NCI-H2227 treated with DMSO at 0.1 percent for 48 hours (cell line): ENCODE data around the gene TMEM117.
"Not testable (repeated sequence)": the region's sequence is repeated elsewhere in the genome, so short reads cannot be mapped to it uniquely, and the experiment has no call there.

Experiments used
- DNase-seq: peaks from one replicate; lab custom pipeline; 2025; lab: John Stamatoyannopoulos, UW

The TMEM117 gene

DNA sequence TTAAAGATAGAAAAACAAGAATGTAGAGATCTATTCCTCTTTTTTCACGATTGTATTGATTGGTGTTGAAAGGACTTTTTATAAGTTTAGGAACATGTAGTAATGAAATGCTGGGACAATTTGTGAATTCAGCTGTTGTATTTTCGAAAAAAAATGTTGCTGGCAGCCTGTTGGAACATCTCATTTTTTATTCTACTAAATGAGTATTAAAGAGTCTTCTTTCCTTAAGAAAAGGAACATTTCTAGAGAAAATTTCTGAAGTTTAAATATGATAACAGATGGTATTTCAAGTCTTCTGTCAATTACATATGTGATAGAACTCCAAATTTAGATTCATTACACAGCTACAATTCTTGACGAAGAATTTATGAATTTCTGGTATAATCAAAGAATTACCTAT lies 189.6 kb downstream of the TMEM117 start:
- no peak for DNase-seq

DNA sequence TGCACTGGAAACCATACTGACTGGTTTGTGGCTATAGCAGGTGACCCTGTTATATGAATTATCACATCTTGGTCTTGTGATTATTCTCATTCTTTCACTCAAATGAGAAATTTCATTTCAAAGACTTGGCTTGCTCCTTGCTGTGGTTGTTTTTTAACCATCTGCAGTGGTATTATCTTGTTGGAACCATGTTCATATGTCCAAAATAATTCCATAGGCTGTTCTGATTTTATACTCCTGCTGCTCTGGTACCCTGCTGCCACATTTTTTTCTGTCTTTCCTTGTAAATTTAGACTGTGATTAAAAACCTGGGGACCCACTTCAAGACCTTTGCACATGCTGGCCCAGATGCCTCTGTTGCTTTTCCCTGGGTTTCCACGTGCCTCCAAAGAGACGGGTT lies 190.2 kb downstream of the TMEM117 start:
- DNase-seq, result no peak

- not testable (repeated sequence) for DNase-seq
Observed at GRCh38 chr12:44026926-44027325, 191.0 kb downstream of the TMEM117 start.

DNA sequence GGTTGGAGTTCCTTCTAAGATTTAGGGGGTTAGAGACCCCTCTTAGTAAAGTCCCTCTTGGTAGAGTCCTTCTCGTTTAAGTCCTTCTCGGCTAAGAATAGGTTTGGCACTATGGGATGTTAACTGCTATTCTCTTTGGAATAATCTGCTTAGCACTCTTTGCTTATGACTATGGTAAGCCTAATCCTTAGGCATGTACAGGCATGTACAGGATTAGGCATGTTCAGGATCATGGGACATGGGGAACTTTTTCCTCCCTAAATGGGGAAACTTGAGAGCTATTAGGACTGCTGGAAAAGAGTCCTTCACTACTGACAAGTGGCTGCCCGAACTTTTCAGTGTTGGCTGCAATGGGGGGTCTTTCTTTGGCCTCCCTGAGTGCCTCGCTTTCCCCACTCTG lies 193.3 kb downstream of the TMEM117 start:
- DNase-seq, result no peak

- no peak for DNase-seq
Observed at GRCh38 chr12:44031472-44032185, 195.7 kb downstream of the TMEM117 start.

DNA sequence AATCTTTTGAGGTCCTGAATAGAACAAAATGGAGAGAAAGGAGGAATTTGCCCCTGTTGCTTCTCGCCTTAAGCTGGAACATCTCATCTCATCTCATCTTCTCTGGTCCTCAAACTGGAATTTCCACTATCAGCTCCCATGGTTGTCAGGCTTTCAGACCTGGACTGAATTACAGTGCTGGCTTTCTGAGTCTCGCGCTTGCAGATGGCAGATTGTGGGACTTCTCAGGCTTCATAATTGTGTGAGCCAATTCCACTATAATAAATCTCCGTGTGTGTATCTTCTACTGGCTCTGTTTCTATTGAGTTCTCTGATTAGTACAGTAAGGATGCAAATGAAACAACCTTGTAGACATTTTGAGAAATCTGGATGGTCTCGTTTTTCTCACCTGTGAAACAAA lies 199.0 kb downstream of the TMEM117 start:
- no peak for DNase-seq

DNA sequence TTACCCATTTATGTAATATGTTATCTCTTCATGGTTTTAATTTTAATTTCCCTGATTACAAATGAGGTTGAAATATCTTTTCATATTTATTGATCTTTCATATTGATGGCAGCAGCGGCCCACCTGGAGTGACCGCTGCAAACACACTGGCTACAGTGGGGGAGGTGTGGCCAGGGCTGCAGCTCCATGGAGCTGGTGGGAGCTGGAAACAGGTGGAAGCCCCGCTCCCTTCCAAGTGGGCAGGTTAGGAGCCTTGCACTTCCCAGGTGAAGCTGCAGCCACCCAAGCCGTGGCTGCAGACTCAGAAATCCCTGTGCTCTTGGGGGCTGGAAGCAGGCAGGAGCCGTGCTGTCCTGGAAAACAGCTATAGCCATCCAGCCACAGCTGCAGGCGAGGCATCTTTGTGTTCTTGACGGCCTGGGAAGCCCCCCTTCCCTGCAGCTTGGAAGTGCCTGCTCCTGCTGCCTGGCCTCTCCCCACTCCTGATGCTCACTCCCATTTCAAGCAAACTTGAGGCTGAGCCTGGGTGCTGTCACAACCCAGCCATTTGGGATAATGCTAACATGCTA lies 201.1 kb downstream of the TMEM117 start:
- DNase-seq, result no peak

- no peak for DNase-seq
Observed at GRCh38 chr12:44038411-44038810, 202.5 kb downstream of the TMEM117 start.

DNA sequence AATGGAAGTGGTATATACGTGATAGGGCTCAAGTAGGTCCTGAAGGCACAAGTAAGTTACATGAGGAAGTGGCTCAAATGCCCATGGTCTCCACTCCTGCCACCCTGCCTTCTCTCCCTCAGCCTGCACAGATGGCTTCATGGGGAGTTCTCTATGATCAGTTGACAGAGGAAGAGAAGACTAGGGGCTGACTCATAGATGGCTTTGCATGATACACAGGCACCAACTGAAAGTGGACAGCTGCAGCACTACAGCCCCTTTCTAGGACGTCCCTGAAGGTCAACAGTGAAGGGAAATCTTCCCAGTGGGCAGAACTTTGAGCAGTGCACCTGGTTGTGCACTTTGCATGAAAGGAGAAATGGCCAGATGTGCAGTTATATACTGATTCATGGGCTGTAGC lies 208.6 kb downstream of the TMEM117 start:
- not testable (repeated sequence) for DNase-seq

DNA sequence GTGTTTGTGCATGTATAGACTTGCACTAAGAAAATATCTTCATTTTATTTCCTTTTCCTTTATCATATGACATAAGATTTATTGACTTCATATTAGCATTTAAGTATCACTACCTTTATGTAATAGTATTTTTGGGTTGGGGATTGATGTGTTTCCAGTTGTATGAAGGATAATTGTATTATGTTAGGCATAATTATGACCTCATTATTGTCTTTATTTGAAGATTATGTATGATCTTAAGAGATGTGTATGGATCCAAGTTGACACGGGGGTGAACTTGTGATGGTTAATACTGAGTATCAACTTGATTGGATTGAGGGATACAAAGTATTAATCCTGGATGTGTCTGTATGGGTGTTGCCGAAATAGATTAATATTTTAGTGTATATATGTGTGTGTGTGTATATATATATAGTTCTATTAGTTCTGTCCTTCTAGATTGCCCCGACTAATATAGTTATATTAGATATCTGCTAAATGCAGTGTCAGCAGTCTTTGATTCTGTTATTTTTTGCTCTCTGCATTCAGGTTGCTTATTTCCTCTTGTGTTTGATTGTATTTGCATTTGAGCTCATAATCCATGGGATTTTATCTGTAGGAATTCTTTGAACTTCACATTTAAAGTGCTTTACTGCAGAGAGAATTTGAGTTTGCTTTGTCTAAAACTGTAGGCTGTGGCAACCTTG lies 211.0 kb downstream of the TMEM117 start:
- DNase-seq, result no peak

- DNase-seq, result no peak
Observed at GRCh38 chr12:44052554-44052953, 216.7 kb downstream of the TMEM117 start.

GRCh38 chr12:44053549-44054127 lies 217.8 kb downstream of the TMEM117 start:
- no peak for DNase-seq

DNA sequence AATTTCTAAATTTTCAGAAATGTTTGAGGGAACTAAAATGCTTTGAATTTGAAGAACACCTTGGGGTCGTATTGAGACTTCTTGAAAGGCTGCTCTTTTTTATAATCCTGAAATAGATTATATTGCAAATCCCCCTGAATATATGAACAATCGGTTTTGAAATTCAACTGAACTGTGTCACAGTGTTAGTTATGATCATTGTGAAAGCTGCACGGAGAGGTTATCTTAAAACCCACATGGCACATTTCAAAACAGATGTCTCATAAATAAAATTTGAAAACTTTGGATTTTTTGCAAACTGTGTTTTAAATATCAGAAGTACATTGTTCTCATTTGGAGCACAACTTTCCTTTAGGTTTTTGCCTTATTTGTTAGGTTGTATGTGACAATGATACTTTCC lies 218.4 kb downstream of the TMEM117 start:
- no peak for DNase-seq

DNA sequence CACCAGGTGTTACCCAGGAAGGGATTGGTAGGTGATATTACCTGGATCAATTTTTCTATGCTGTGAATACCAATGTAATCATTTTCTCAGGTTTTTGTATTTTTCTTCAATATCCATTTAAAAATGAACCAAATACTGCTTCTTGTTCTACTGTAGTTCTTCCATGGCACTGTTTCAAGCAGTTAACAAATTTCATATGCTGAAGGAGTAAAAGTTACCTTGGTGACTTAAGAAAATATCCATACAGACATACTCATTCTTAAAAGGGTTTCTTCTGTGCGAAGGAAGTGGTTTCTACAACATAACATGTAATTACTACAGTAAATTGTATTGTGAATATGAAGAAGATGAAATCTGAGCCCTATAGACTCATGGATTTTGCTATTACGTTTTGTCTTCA lies 222.5 kb downstream of the TMEM117 start:
- no peak for DNase-seq

GRCh38 chr12:44059476-44059875 lies 223.6 kb downstream of the TMEM117 start:
- no peak for DNase-seq

DNA sequence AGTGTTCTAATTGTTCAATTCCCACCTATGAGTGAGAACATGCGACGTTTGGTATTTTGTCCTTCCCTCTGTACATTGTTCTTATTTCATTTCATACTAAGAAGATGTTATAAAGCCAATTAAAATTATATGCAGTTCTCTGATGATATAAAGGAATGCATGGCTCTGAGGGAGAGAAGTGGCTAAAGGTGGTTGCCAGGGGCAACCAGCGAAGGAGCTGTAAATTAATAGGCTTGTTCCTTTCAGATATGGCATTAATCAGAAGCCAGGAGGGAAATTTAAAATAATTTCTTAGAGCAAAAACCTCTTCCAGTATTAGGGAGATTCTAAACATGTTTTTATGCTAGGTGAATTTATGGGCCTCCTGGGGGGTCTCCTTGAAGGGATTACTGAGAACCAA lies 227.8 kb downstream of the TMEM117 start:
- DNase-seq, result no peak

GRCh38 chr12:44076871-44077270 lies 241.0 kb downstream of the TMEM117 start:
- no peak for DNase-seq

DNA sequence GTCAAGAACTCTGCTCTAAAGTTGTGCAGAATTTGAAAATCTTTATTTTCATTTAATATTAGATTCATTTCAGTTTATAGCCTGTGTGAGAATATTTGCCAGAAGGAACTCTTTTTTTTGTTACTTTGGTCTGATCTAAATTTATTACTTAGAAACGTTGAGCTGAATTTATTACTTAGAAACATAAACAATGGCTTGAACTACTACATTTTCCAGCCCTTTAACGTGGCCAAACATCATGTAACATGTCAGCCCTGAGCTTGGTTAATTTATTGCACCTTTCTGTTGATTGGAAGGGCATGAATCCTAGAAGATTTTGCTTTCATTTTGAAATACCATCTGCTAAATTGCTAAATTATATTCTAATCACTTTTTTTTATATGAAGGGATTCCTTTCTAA lies 241.4 kb downstream of the TMEM117 start:
- DNase-seq, result no peak

GRCh38 chr12:44078273-44078672 lies 242.4 kb downstream of the TMEM117 start:
- DNase-seq, result no peak

DNA sequence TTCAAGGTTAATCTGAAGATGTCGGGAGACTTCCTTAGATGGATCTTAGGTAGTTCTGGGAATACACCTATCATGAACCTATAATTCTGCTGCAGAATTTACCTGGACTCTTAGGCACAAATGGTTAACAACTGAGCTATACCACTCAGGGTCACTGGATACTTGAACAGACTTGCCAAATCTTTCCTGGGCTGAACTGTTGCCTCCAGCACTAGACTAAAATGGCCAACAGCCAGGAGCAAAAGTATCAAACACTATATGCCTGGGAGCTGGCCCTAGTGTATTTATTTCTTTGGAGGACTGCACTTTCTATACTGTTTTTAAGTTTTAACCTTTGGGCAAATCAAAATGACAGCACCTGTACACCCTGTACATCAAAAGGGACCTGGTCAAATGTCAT lies 252.8 kb downstream of the TMEM117 start:
- DNase-seq, result no peak

DNA sequence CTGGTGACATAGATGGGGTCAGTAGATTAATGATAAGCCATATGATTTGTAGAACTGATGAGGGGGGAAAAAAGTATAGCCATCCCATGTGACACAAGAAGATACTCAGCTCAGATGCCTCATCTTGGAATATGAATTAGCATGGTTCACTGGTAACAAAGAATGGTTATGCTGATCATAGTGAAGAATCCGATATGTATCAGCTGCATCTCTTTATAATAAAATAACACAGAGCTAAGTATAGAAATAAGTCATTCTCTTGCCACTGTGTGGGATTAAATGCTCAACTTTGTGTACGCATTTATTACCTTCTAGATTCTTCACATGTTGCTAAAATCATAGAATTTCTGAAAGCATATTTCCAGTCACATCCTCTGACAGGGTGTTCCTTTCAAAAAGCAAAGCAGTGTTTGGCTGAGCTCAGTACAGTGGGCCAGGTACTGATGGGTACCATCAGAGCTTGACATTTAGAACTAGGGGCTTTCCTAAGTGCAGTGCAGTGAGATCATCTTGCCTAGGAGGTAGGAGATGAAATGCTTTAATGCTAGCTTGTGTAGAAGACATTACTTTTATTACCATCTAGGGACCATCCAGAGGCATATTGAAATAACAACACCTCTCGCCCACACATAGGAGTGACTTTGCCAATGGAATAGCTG lies 256.2 kb downstream of the TMEM117 start:
- no peak for DNase-seq

DNA sequence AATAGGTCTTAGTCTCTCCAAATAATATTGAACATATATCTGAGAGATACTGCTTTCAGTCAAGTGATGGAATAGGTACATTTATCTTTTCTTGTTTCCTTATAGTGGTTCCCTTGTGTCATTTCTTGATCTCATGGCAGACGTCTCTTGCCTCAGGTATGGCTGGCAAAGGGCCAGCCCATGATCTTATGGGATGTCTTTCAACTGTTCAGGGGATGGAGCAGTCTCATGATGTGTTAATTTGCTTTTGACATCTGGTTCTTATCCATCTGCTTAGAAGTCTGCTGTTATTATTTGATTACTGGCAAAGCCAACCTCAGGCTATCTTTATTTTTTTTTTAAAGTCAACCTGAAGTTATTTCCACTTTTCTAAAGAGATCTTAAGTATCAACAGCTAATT lies 262.9 kb downstream of the TMEM117 start:
- DNase-seq, result no peak

GRCh38 chr12:44099486-44099885 lies 263.6 kb downstream of the TMEM117 start:
- DNase-seq, result no peak
